Left ventricle myocardium inferior (tissue), 1 donor: Measurements from ENCODE around the gene ADAMTSL2. TPM values are rescaled to one million over a fixed set of nuclear protein-coding genes. Genes with fewer than 3 reads are reported as not detected.

ENCODE experiments used
- DNase-seq: peaks from one replicate; pipeline ENCODE4 v3.0.0-alpha.2; 2020
- H3K27ac ChIP-seq: fragments of 200-600 bp; replicated peaks from 2 replicates; pipeline ENCODE4 v1.8.0; 2021
- H3K27me3 ChIP-seq: fragments of 200-600 bp; 2 replicates; pipeline ENCODE4 v1.8.0; 2021; ENCODE audit warnings: low read depth
- H3K36me3 ChIP-seq: fragments of 200-600 bp; 2 replicates; pipeline ENCODE4 v1.8.0; 2021
- H3K4me1 ChIP-seq: fragments of 200-600 bp; 2 replicates; pipeline ENCODE4 v1.8.0; 2021
- H3K4me3 ChIP-seq: fragments of 200-600 bp; 2 replicates; pipeline ENCODE4 v1.8.0; 2021; ENCODE audit warnings: mild to moderate bottlenecking, moderate library complexity
- H3K9me3 ChIP-seq: fragments of 200-600 bp; replicated peaks from 2 replicates; pipeline ENCODE4 v1.8.0; 2021
- intact Hi-C: fragments of 100-400 bp; cut with micrococcal nuclease; formaldehyde crosslinking; loops from one replicate; pipeline ENCODE4 v1.11.0; 2022
- total RNA-seq: library from RNA; stranded (reverse); fragmentation: NEBNext Ultra II Directional; extraction: Animal tissue kit (Norgen Biotek cat#: 25700); gene quantifications from one replicate; pipeline ENCODE4 v1.2.1, GENCODE V29; 2021
- TF ChIP-seq, protein P1 (sequence below): fragments of 200-600 bp; IDR thresholded peaks from 2 replicates; pipeline ENCODE4 v1.8.0; 2021; ENCODE audit warnings: antibody characterized with exemption, mild to moderate bottlenecking, borderline replicate concordance
- donor health status: DM: no; HTN: yes; CAD: no; lungs with severe emphysema.

The ADAMTSL2 gene
- total RNA-seq, 1 donor from 2014 or later: 6.0 TPM

- Histone ChIP-seq H3K4me1 (peaks cover 18% of the 10 kb centered on the region), H3K27ac (no peak overlapping the region), H3K4me3 (no peak overlapping the region), H3K36me3 (no peaks in the 10 kb centered on the region), H3K9me3 (no peaks in the 10 kb centered on the region), H3K27me3 (peaks cover 19% of the 10 kb centered on the region)
- no peak for DNase-seq
- intact Hi-C loops: no loop called here
- TF ChIP-seq, protein P1, sequence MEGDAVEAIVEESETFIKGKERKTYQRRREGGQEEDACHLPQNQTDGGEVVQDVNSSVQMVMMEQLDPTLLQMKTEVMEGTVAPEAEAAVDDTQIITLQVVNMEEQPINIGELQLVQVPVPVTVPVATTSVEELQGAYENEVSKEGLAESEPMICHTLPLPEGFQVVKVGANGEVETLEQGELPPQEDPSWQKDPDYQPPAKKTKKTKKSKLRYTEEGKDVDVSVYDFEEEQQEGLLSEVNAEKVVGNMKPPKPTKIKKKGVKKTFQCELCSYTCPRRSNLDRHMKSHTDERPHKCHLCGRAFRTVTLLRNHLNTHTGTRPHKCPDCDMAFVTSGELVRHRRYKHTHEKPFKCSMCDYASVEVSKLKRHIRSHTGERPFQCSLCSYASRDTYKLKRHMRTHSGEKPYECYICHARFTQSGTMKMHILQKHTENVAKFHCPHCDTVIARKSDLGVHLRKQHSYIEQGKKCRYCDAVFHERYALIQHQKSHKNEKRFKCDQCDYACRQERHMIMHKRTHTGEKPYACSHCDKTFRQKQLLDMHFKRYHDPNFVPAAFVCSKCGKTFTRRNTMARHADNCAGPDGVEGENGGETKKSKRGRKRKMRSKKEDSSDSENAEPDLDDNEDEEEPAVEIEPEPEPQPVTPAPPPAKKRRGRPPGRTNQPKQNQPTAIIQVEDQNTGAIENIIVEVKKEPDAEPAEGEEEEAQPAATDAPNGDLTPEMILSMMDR: no peak
Observed at GRCh38 chr9:133493428-133493827, 41.1 kb upstream of the ADAMTSL2 start.

DNA sequence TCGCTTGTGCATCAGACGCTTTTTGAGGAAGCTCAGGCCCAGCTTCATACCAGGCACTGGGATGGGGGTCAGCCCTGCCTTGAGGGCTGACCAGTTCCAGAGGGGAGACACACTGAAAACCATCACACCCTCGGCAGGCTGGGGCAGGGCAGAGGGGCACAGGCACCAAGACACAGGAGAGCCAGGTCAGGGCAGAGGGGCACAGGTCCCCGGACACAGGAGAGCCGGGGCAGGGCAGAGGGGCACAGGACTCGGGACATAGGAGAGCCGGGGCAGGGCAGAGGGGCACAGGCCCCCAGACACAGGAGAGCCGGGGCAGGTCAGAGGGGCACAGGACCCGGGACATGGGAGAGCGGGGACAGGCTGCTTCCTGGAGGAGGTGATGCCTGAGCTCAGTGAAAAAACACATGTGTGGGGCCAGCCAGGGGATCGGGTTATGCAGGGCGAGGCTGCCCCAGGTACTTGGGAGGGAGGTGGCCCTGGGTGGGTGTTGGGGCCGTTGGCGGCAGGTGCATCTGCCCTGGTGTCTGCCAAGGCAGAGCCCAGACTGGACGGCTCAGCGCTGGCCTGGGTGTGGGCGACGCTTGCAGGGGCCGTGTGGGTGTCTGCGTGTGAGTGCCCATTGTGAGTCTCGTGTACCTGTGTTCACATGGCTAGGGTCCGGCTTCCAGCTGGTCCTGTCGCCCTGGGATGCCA is 40.5 kb upstream of the ADAMTSL2 start:
- H3K9me3 ChIP-seq: no peaks in the 10 kb centered on the region
- TF ChIP-seq, protein P1: no peak
- no peak overlapping the region for H3K4me3 ChIP-seq
- peaks cover 24% of the 10 kb centered on the region for H3K4me1 ChIP-seq
- no peak for DNase-seq
- peaks cover 19% of the 10 kb centered on the region for H3K27me3 ChIP-seq
- no peak overlapping the region for H3K27ac ChIP-seq
- H3K36me3 ChIP-seq: no peaks in the 10 kb centered on the region
- intact Hi-C loops: no loop called here

GRCh38 chr9:133494636-133495326 is 39.7 kb upstream of the ADAMTSL2 start:
- no peaks in the 10 kb centered on the region for H3K36me3 ChIP-seq
- no peak overlapping the region for H3K4me3 ChIP-seq
- no peaks in the 10 kb centered on the region for H3K9me3 ChIP-seq
- DNase-seq: no peak
- H3K27me3 ChIP-seq: peaks cover 19% of the 10 kb centered on the region
- no peak overlapping the region for H3K27ac ChIP-seq
- intact Hi-C loops: no loop called here
- H3K4me1 ChIP-seq: peaks cover 32% of the 10 kb centered on the region
- TF ChIP-seq, protein P1: no peak

DNA sequence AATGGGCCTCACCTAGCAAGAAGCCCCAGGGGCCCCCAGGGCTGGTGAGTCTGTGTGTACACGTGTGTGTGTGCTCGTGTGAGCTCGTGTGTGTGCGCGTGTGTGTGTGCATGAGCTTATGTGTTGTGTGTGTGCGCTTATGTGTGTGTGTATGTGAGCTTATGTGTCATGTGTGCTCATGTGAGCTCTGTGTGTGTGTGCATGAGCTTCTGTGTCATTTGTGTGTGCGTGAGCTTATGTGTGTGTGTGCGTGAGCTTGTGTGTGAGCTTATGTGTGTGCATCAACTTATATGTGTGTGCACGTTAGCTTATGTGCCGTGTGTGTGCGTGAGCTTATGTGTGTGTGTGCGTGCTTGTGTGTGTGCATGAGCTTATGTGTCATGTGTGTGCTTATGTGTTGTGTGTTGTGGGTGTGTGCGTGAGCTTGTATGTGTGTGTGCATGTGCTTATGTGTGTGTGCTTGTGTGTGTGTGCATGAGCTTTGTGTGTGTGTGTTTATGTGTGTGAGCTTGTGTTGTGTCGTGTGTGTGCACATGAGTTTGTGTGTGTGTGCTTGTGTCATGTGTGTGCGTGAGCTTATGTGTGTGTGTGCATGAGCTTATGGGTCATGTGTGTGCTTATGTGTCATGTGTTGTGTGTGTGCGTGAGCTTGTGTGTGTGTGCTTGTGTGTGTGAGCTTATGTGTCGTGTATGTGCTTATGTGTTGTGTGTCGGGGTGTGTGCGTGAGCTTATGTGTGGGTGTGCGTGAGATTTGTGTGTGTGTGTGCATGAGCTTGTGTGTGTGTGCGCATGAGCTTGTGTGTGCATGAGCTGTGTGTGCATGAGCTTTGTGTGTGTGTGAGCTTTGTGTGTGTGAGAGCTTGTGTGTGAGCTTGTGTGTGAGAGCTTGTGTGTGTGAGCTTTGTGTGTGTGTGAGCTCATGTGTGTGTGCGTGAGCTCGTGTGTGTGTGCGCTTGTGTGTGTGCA is 38.9 kb upstream of the ADAMTSL2 start:
- no peak overlapping the region for H3K4me3 ChIP-seq
- H3K27ac ChIP-seq: no peak overlapping the region
- no peaks in the 10 kb centered on the region for H3K9me3 ChIP-seq
- TF ChIP-seq, protein P1: no peak
- no peak for DNase-seq
- H3K27me3 ChIP-seq: peaks cover 19% of the 10 kb centered on the region
- H3K4me1 ChIP-seq: peaks cover 33% of the 10 kb centered on the region
- no peaks in the 10 kb centered on the region for H3K36me3 ChIP-seq
- intact Hi-C loops: no loop called here
